ENCODE measurements around the gene TC2N.
"Not testable (repeated sequence)": the region's sequence is repeated elsewhere in the genome, so short reads cannot be mapped to it uniquely, and the experiment has no call there.

The TC2N gene

DNA sequence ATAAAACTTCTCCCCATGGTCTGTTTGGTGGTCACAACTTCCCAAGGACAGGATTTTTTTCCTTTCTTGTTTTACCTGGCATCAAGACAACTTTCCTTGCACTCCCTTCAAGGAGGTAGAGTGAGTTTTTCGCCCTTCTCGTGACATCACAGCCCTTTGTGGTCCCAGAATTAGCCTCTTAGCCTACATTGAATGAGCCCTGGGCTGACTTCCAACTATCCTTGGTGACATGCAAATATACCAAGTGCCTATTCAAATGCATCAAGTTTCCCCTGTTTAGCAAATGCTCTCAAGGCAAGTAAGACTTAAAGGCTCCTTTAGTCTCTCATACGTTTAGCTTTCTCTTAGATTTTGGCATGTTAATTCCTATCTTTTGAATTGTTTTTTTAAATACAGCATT, 36.6 kb downstream of the TC2N start:
- Histone ChIP-seq H3K27ac (ENCODE audit: low read depth, low read length) (peak overlapping the region; percentile 84), H3K27me3 (ENCODE audit: control insufficient read depth, insufficient read depth, low read length) (peaks cover 5% of the 10 kb centered on the region; the same call in 1 of the 2 replicates), H3K4me1 (ENCODE audit: control insufficient read depth, insufficient read depth, low read length) (peaks cover 42% of the 10 kb centered on the region), H3K9ac (ENCODE audit: low read depth, low read length) (no peak overlapping the region), H3K36me3 (ENCODE audit: control insufficient read depth, insufficient read depth, low read length) (no peaks in the 10 kb centered on the region), H3K4me3 (ENCODE audit: low read depth, low read length) (peak overlapping the region; percentile 33), H3K9me3 (ENCODE audit: control insufficient read depth, insufficient read depth, low read length) (no peaks in the 10 kb centered on the region; the same call in 1 of the 2 replicates)

DNA sequence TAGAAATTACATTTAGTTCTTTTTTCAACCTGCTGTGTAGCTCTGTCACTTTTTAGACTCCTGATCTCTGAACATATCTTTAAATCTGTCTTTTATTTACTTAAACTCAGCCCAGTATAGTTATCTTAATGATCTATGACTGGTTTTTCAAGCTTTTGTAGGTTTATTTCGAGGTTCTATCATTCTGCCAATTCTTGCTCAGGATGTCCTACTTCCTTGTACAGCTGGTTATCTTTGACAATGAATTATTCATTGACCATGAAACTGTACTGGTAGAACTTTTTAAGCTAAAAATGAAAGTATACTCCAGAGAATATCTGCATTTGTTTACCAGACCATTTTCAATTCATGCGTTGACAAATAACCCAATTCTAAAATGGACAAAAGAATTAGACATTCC, 37.8 kb downstream of the TC2N start:
- H3K9me3 ChIP-seq (ENCODE audit: control insufficient read depth, insufficient read depth, low read length): no peaks in the 10 kb centered on the region; the same call in 1 of the 2 replicates
- no peaks in the 10 kb centered on the region for H3K27me3 ChIP-seq (ENCODE audit: control insufficient read depth, insufficient read depth, low read length)
- no peak overlapping the region for H3K27ac ChIP-seq (ENCODE audit: low read depth, low read length)
- no peak overlapping the region for H3K4me3 ChIP-seq (ENCODE audit: low read depth, low read length)
- H3K4me1 ChIP-seq (ENCODE audit: control insufficient read depth, insufficient read depth, low read length): peaks cover 35% of the 10 kb centered on the region
- H3K9ac ChIP-seq (ENCODE audit: low read depth, low read length): no peak overlapping the region
- H3K36me3 ChIP-seq (ENCODE audit: control insufficient read depth, insufficient read depth, low read length): no peaks in the 10 kb centered on the region

DNA sequence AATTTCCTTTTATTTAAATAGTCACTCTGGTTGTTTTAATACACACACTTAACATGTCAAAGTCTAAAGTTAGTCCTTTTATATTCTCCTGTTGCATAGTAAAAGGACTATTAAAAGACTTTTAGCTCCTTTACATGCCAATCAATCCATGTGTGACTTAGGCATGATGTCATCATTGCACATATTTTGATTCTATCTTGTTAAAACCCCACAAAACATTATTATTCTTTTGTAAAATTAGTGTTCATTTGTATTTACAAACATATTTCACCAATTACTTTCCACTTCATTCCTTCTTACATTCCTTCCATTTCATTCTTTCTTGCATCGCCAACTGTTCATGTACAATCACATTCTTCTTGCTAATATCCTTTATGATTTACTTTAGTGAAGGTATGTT, 39.6 kb downstream of the TC2N start:
- Histone ChIP-seq H3K9me3 (ENCODE audit: control insufficient read depth, insufficient read depth, low read length) (no peaks in the 10 kb centered on the region), H3K27me3 (ENCODE audit: control insufficient read depth, insufficient read depth, low read length) (no peaks in the 10 kb centered on the region), H3K9ac (ENCODE audit: low read depth, low read length) (no peak overlapping the region), H3K27ac (ENCODE audit: low read depth, low read length) (no peak overlapping the region), H3K36me3 (ENCODE audit: control insufficient read depth, insufficient read depth, low read length) (no peaks in the 10 kb centered on the region), H3K4me1 (ENCODE audit: control insufficient read depth, insufficient read depth, low read length) (peaks cover 37% of the 10 kb centered on the region), H3K4me3 (ENCODE audit: low read depth, low read length) (no peak overlapping the region)

DNA sequence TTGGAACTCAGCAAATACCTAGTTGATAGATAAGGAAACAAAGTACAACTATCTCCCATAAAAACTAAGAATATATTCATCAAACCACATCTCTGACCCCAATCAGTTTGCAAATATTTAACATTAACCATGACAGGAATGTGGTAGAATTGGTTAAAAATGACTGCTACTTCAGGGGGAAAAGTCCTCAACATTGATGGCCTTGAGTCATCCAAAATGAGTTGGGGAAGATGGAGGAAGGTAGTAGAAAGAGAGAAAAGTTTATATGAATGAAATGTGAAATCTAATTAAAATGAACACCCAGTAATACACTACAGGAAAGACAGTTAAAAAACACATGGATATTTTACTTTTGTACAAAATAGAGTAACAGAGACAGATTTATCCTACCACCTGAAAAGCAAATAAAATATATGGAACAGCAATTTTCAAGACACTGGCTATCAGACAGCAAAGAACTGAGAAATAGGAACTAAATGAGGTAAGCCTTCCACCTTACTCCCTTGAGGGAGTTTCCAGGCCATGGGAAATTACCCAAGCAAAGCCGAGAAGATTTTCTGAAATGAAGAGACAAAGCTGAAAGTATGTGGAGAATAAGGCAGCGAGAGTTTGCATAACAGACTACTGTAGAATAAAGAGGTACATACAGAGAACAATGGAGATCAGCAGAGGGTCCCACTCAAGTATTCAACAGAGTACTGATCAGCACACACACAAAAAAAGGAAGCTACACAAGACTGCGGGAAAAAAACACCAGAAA, 49.6 kb downstream of the TC2N start:
- Histone ChIP-seq H3K4me1 (ENCODE audit: control insufficient read depth, insufficient read depth, low read length) (peaks cover 19% of the 10 kb centered on the region), H3K9me3 (ENCODE audit: control insufficient read depth, insufficient read depth, low read length) (no peaks in the 10 kb centered on the region), H3K27ac (ENCODE audit: low read depth, low read length) (peak overlapping the region; percentile 18), H3K36me3 (ENCODE audit: control insufficient read depth, insufficient read depth, low read length) (no peaks in the 10 kb centered on the region), H3K4me3 (ENCODE audit: low read depth, low read length) (peak overlapping the region; percentile 22; the same call in 1 of the 2 replicates), H3K27me3 (ENCODE audit: control insufficient read depth, insufficient read depth, low read length) (no peaks in the 10 kb centered on the region), H3K9ac (ENCODE audit: low read depth, low read length) (no peak overlapping the region)

DNA sequence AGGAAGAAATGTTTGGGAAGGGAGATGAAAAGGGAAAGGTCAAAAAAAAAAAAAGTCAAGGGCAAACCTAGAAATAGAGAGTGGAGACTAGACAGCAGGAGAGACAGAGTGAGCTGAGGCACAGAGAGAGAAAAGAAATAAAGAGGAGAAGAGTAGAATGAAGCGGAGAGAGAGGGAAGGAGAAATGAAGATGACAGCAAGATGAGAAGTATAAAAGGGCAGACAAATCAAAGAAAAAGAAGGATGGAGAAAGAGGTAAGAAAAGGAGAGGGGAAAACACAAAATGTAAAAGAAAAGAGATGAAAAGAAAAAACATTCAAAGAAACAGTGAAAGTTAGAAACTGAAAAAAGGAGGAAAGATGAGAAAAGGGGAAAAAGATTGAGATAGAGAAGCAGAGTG, 53.0 kb downstream of the TC2N start:
- peaks cover 19% of the 10 kb centered on the region for H3K4me1 ChIP-seq (ENCODE audit: control insufficient read depth, insufficient read depth, low read length)
- H3K9ac ChIP-seq (ENCODE audit: low read depth, low read length): no peak overlapping the region
- H3K27ac ChIP-seq (ENCODE audit: low read depth, low read length): no peak overlapping the region
- H3K36me3 ChIP-seq (ENCODE audit: control insufficient read depth, insufficient read depth, low read length): peaks cover 8% of the 10 kb centered on the region; the same call in 1 of the 2 replicates
- 0 out of 2 replicates have a peak, but pooled peaks cover 4% of the 10 kb centered on the region for H3K9me3 ChIP-seq (ENCODE audit: control insufficient read depth, insufficient read depth, low read length)
- no peak overlapping the region for H3K4me3 ChIP-seq (ENCODE audit: low read depth, low read length)
- no peaks in the 10 kb centered on the region for H3K27me3 ChIP-seq (ENCODE audit: control insufficient read depth, insufficient read depth, low read length)

DNA sequence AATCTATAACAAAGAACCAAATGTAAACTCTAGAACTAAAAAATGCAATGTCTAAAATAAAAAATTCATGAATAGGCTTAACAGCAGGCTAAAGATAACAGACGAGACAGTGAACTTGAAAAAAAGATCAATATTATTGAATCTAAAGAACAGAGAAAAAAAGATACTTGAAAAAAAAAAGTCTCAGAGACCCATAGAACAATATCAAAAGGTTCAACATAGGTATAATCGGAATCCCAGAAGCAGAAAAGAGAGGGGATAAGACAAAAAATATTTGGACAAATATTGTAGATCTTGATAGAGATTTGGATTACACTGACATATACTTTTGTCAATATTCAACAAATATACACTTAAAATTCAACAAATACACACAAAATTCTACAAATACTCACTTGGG, 56.6 kb downstream of the TC2N start:
- Histone ChIP-seq H3K27me3 (ENCODE audit: control insufficient read depth, insufficient read depth, low read length) (no peaks in the 10 kb centered on the region), H3K4me3 (ENCODE audit: low read depth, low read length) (no peak overlapping the region), H3K27ac (ENCODE audit: low read depth, low read length) (no peak overlapping the region), H3K4me1 (ENCODE audit: control insufficient read depth, insufficient read depth, low read length) (peaks cover 6% of the 10 kb centered on the region; the same call in 1 of the 2 replicates), H3K36me3 (ENCODE audit: control insufficient read depth, insufficient read depth, low read length) (peaks cover 16% of the 10 kb centered on the region; the same call in 1 of the 2 replicates), H3K9me3 (ENCODE audit: control insufficient read depth, insufficient read depth, low read length) (peaks cover 25% of the 10 kb centered on the region), H3K9ac (ENCODE audit: low read depth, low read length) (no peak overlapping the region)

DNA sequence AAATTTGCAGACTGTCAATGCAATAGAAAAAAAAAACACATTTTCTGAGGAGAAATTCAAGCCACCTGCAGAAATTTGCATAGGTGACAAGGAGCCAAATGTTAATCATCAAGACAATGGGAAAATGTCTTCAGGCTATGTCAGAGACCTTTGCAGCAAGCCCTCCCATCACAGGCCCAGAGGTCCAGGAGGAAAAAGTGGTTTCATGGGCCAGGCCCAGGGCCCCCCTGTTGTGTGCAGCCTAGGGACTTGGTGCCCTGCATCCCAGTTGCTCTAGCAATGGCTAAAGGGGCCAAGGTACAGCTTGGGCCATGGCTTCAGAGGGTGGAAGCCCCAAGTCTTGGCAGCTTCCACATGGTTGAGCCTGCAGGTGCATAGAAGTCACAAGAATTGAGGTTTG, 60.6 kb downstream of the TC2N start:
- Histone ChIP-seq H3K36me3 (ENCODE audit: control insufficient read depth, insufficient read depth, low read length) (peaks cover 13% of the 10 kb centered on the region; the same call in 1 of the 2 replicates), H3K27me3 (ENCODE audit: control insufficient read depth, insufficient read depth, low read length) (no peaks in the 10 kb centered on the region), H3K9me3 (ENCODE audit: control insufficient read depth, insufficient read depth, low read length) (peaks cover 25% of the 10 kb centered on the region), H3K4me1 (ENCODE audit: control insufficient read depth, insufficient read depth, low read length) (no peaks in the 10 kb centered on the region), H3K9ac (ENCODE audit: low read depth, low read length) (no peak overlapping the region), H3K27ac (ENCODE audit: low read depth, low read length) (no peak overlapping the region), H3K4me3 (ENCODE audit: low read depth, low read length) (no peak overlapping the region)

DNA sequence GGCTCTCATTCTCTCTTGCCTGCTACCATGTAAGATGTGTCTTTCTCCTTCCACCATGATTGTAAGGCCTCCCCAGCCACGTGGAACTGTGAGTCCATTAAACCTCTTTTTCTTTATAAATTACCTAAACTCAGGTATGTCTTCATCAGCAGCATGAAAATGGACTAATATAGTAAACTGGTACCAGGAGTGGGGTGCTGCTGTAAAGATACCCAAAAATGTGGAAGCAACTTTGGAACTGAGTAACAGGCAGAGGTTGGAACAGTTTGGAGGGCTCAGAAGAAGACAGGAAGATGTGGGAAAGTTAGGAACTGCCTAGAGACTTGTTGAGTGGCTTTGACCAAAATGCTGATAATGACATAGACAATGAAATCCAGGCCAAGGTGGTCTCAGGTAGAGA, 61.2 kb downstream of the TC2N start:
- not testable (repeated sequence) for H3K36me3 ChIP-seq (ENCODE audit: control insufficient read depth, insufficient read depth, low read length); H3K27ac ChIP-seq (ENCODE audit: low read depth, low read length); H3K4me3 ChIP-seq (ENCODE audit: low read depth, low read length)

DNA sequence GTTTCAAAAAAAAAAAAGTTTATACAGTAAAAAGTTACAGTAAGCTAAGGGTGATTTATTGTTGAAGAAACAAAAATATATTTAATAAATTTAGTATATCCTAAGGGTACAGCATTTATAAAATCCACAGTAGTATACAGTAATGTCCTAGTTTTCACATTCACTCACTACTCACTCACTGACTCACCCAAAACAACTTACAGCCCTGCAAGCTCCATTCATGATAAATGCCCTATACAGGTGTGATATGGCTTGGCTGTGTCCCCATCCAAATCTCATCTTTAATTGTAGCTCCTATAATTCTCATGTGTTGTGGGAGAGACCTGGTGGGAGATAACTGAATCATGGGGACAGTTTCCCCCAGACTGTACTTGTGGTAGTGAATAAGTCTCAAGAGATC, 61.7 kb downstream of the TC2N start:
- peaks cover 8% of the 10 kb centered on the region; the same call in 1 of the 2 replicates for H3K36me3 ChIP-seq (ENCODE audit: control insufficient read depth, insufficient read depth, low read length)
- H3K9me3 ChIP-seq (ENCODE audit: control insufficient read depth, insufficient read depth, low read length): peaks cover 21% of the 10 kb centered on the region
- no peak overlapping the region for H3K4me3 ChIP-seq (ENCODE audit: low read depth, low read length)
- H3K9ac ChIP-seq (ENCODE audit: low read depth, low read length): no peak overlapping the region
- H3K27me3 ChIP-seq (ENCODE audit: control insufficient read depth, insufficient read depth, low read length): no peaks in the 10 kb centered on the region
- H3K4me1 ChIP-seq (ENCODE audit: control insufficient read depth, insufficient read depth, low read length): no peaks in the 10 kb centered on the region
- no peak overlapping the region for H3K27ac ChIP-seq (ENCODE audit: low read depth, low read length)

More for the DNA sequence above, 61.2 kb downstream of the TC2N start:
- not testable (repeated sequence) for H3K9ac ChIP-seq (ENCODE audit: low read depth, low read length); H3K4me1 ChIP-seq (ENCODE audit: control insufficient read depth, insufficient read depth, low read length); H3K27me3 ChIP-seq (ENCODE audit: control insufficient read depth, insufficient read depth, low read length)
- peaks cover 25% of the 10 kb centered on the region for H3K9me3 ChIP-seq (ENCODE audit: control insufficient read depth, insufficient read depth, low read length)

DNA sequence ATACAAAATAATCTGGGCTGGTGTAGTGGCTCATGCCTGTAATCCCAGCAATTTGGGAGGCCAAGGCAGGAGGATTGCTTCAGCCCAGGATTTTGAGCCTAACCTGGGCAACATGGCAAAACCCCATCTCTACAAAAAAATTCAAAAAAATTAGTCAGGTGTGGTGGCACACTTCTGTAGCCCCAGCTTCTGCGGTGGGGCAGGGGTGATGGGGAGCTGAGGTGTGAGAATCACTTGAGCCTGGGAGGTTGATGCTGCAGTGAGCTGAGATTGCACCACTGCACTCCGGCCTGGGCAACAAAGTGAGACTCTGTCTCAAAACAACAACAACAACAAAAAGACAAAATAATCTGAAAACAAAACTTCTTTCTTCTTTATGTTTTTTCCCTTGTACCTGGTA, 66.0 kb downstream of the TC2N start:
- Histone ChIP-seq H3K36me3 (ENCODE audit: control insufficient read depth, insufficient read depth, low read length) (peaks cover 3% of the 10 kb centered on the region; the same call in 1 of the 2 replicates), H3K27me3 (ENCODE audit: control insufficient read depth, insufficient read depth, low read length) (no peaks in the 10 kb centered on the region), H3K9ac (ENCODE audit: low read depth, low read length) (no peak overlapping the region), H3K27ac (ENCODE audit: low read depth, low read length) (no peak overlapping the region), H3K4me1 (ENCODE audit: control insufficient read depth, insufficient read depth, low read length) (no peaks in the 10 kb centered on the region), H3K9me3 (ENCODE audit: control insufficient read depth, insufficient read depth, low read length) (peaks cover 6% of the 10 kb centered on the region; the same call in 1 of the 2 replicates), H3K4me3 (ENCODE audit: low read depth, low read length) (no peak overlapping the region)

DNA sequence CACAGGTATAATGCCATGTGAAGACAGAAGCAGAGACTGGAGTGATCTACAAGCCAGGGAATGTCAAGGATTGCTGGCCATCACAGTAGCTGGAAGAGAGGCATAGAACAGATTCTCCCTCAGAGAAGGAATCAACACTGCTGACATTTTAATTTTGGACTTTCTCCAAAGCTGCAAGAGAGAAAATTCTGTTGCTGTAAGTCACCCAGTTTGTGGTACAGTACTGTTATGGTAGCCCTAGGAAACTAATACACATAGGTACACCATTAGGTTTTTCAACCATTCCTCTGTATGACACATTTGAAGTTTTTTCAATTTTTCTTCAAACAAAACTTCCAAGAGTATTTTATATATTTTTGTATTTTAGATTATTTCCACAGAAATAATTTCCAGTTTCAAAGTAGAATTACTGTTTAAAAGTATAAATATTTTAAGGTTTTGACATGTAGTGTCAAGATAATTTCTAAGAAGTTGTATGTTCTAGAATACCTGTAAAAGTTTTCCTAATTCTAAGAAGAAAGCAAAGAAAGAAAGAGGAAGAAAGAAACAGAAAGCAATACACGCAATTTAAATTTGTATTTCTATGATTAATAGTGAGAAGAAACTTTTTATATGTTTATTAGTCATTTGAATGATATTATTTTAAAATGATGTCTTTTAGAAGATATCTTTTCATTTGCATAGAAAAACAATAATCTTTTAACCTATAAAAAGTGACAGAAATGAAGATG, 70.6 kb downstream of the TC2N start:
- H3K4me1 ChIP-seq (ENCODE audit: control insufficient read depth, insufficient read depth, low read length): no peaks in the 10 kb centered on the region
- no peak overlapping the region for H3K27ac ChIP-seq (ENCODE audit: low read depth, low read length)
- H3K4me3 ChIP-seq (ENCODE audit: low read depth, low read length): no peak overlapping the region
- no peaks in the 10 kb centered on the region for H3K9me3 ChIP-seq (ENCODE audit: control insufficient read depth, insufficient read depth, low read length)
- H3K36me3 ChIP-seq (ENCODE audit: control insufficient read depth, insufficient read depth, low read length): peaks cover 8% of the 10 kb centered on the region
- H3K9ac ChIP-seq (ENCODE audit: low read depth, low read length): no peak overlapping the region
- H3K27me3 ChIP-seq (ENCODE audit: control insufficient read depth, insufficient read depth, low read length): no peaks in the 10 kb centered on the region

All from HUES48 (cell line).